HG03025 (cell line): ENCODE measurements around the gene DPH7.
"Not testable (repeated sequence)": the region's sequence is repeated elsewhere in the genome, so short reads cannot be mapped to it uniquely, and the experiment has no call there.

Experiments
- ATAC-seq: cut with Tn5 transposase; IDR thresholded peaks from one replicate; pipeline ENCODE4 v1.9.1; 2021; ENCODE audit warnings: mild to moderate bottlenecking, moderate library complexity; ENCODE audit not compliant: unreplicated experiment, low FRiP score

DPH7 gene

DNA sequence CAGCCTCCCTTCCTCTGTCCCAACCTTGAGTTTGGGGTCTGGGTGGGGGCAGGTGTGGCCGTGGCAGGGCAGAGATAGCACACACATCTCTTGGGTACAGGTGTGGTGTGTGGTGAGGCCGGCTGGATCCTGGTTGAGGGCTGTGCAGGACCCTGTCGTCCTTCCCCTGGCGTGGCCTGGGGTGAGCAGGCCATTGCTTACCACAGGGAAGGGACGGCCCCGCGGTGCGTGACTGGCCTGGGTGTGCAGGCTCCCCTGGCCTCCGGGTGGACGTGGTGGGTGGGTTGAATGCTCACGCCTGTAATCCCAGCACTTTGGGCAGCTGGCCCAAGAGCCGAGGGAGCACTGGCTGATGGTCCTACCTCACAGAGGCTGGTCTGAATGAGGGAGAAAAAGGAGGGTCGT is 28.0 kb upstream of the DPH7 start:
- no peak for ATAC-seq

- ATAC-seq = peak; percentile 24
These were observed 27.4 kb upstream of the DPH7 start for GRCh38 chr9:137606005-137606621.

GRCh38 chr9:137605121-137606004 is 26.6 kb upstream of the DPH7 start, which contains the start of gene ARRDC1:
Gene ARRDC1 (plus strand): TSS chr9:137605686. CDS start chr9:137605718, 32 bp downstream.
- peak; percentile 63 for ATAC-seq

DNA sequence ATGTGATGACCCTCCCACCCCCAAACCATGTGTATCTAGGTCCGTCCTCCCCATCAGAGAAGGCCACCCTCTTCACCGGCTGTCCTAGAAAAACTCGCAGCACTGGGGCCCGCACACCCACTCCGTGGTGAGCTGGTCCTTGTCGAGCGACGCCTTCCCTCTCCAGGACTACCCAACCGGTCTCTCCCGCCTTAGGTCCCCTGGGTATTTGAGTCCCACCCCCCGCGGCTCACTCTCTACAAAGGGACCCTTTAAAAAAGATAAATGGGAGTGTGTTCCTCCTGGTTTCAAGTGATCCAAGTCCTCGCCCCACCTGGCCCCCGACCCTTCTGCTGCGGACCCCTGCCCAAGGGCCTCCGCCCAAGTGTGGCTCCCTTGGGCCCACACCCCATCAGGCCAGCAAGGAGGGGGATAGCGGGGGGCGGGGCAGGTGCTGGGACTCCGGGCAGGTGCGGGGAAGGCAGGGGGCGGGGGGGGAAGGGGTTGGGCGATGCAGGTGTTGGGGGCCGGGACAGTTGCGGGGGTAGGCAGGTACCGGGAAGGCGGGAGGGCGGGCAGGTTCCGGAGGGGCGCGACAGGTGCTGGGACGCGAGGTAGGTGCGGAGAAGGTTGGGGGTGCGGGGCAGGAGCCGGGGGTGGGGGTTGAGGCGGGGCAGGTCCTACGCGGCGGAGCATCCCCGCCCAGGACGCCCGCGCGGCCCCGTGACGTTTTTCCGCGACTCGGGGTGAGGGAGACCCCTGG is 25.8 kb upstream of the DPH7 start:
- ATAC-seq = no peak

GRCh38 chr9:137603879-137604278 is 25.2 kb upstream of the DPH7 start:
- no peak for ATAC-seq

DNA sequence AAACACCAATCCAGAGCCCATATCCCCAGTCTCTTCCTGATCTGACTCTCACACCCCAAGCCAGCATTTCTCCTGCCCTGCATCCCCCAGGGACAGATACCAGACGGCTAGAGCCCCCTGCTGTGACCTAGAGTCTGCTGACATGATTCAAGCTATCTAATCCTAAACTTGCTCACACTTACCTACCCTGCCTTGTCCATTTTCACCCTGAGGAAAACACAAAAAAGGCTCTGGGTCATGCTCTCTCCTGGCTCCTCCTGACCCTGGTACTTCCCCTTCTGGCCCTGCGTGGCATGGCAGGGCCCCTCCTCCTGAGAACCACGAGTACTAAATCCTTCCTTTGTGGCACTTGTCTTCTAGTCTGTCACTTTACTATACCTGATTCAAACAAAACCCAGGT is 23.9 kb upstream of the DPH7 start:
- ATAC-seq = no peak

DNA sequence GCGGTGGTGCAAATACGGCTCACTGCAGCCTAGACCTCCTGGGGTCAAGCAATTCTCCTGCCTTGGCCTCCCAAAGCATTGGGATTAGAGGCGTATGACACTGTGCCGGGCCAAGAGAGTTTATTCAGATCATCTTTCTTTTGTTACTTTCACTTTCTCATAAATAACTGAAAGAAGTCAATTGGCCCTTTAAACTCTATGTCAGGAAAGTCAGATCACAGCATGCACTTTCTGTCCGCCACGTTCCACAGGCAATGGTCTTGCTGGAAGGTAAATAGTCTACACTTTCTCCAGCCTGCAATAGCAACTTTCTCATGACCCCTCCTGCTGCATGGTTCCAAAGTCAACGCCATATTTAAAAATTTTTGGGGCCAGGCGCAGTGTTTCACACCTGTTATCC is 20.2 kb upstream of the DPH7 start:
- no peak for ATAC-seq

- ATAC-seq = not testable (repeated sequence)
These were observed 17.9 kb upstream of the DPH7 start for GRCh38 chr9:137596577-137596976.

GRCh38 chr9:137593176-137593575 is 14.5 kb upstream of the DPH7 start:
- ATAC-seq = no peak

GRCh38 chr9:137592767-137593166 is 14.0 kb upstream of the DPH7 start:
- ATAC-seq = no peak

DNA sequence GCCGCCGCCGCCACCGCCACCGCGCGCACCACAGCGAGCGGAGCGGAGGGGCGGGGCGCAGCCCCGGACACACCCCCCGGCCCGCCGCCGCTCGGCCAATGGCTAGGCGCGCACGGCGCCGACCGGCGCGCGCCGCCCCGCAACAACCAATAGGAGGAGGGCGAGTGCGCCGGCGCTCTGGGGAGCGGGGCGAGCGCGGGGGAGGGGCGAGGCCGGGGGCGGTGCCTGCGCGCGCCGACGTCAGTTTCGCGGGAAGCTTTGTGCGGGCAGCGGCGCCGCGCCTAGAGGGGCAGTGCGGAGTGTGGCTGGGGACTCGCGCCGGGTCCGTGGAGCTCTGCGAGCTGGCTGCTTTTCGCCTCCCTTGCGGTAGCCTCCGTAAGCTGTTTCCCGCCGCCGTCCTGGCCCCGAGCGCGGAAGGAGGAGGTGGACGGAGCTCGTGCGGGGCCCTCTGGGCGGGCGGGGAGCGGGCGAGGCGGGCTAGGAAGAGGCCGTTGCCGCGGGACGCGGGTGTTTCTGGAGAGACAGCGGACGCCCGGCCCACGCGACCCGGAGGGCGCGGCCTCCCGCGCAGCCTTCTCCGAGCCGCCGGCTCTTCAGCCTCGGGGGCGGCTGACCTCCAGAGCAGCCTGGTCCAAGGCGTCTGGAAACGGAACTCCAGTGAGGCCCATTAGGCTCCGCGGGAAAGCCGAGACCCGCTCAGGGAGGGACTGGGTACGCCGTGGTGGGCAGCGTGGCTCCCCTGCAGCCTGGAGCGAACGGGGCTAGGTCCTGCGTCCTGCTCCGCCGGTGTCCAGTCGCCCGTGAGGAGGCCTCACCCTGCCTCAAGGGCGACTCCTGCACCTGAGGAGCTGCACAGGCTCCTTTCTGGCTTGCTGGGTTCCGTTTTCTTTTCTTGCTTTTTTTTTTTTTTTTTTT is 12.0 kb upstream of the DPH7 start, which contains the start of gene ZMYND19:
TSS of gene ZMYND19 (minus strand) at position 44 of the 915 bp plus-strand sequence. CDS start 249 bp downstream, outside the sequence.
- peak; percentile 76 for ATAC-seq

DNA sequence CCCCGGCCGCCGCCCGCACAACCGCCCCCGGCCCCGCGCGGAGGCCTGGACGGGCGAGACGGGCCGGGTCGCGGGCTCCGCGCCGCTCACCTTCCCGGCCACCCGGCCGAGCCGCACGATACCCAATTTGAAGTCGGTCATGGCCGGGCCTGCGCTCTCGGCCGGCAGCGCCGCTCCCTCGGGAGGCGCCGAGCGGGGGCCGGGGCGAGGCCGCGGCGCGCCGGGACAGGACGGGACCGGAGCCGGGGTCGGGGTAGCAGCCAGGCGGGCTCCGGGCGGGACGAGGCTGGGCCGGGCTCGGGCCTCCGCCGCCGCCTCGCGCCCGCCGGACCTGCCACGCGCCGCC is 11.4 kb upstream of the DPH7 start:
- ATAC-seq = no peak

- peak; percentile 18 for ATAC-seq
These were observed 10.9 kb upstream of the DPH7 start for GRCh38 chr9:137589441-137590122.

DNA sequence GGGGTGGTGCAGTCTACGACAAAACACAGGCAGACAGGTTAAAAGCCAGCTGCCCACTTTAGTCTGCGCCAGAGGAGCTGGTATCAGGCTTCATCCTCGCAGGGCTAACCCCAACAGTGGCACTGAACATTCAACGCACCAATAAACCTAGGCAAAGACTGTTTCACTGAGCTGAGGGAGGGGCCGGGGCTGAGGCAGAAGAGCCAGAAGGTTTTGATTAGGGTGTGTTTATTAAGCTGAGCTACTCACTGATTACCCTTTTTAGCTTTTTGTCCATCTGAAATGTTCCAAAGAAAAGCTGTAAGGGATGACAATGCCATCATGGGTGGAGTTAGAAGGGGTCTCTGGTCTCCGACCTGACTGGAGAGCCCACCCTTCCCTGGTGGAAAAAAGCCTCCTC is 10.2 kb upstream of the DPH7 start:
- no peak for ATAC-seq

GRCh38 chr9:137588311-137588710 is 9.6 kb upstream of the DPH7 start:
- no peak for ATAC-seq

- ATAC-seq = no peak
These were observed 8.1 kb upstream of the DPH7 start for GRCh38 chr9:137586854-137587253.

DNA sequence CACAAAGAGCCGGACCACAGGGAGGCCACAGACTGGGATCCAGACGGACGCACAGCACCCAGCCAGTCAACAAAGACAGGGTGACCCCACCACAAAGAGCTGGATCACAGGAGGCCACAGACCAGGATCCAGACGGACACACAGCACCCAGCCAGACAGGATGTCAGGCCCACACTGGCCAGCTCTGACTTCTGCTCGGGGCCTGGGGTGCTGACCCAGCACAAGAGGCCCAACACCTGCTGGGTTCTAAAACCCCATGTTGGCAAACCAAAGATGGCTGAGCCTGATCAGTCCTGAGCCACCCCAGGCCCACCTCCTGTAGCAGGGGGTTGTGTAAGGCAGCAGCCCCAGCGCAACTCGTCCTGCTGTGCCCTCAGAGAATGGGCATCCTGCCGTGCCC is 5.2 kb upstream of the DPH7 start:
- ATAC-seq = no peak

DNA sequence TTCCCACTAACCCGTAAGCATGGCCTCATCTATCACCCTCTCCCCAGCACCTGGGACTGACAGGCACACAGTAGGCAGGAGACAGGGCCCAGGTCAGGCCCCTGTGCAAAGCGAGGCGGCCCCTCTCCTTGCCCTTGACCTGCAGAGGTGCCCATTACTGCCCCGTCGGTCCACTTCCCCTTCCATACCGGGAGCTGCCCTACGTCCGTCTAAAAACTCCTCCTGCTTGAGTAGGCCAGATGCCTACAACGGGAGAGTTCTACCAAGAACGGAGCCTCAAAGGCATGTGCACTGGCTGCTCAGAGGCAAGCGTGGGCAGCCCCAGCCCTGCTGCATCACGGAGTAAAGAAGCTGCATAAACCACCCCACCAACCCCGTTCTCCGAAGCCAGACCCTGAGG is 4.6 kb upstream of the DPH7 start:
- no peak for ATAC-seq

- ATAC-seq = no peak
These were observed 3.6 kb upstream of the DPH7 start for GRCh38 chr9:137582286-137582860.
